ENCODE data around the gene S100A2.
"Not testable (repeated sequence)": the region's sequence is repeated elsewhere in the genome, so short reads cannot be mapped to it uniquely, and the experiment has no call there.

The S100A2 gene

DNA sequence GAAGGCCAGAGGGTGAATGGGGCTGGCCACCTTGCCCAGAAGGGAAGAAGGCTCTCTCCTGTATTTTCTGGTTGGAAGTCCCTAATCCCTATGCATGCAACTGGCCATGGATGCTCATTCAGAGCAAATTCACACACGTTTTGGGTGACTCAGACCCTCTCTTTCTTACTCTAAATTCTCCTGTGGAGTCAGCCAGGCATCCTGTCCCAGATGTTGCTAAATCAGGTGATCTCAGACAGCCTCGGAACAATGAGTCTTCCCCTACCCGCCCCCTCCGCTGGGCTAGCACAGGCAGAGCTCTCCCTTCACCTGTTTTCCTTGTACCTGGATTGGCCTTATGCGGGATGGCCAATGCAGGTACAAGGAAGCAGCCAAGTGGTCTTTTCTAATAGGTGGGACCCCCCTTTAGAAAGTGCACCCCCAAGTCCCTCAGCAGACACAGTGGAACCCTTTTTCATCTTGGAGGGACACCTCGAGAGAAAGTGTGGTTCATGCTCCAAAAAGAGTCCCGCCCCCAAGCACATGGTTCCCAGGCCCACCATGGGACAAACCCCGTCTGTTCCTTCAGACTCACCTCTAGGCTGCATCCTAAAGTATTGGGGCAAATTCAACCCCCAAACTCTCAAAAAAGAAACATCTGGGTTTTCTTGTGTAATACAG, 38.5 kb downstream of the S100A2 start:
- peak; percentile 11 for DNase-seq

DNA sequence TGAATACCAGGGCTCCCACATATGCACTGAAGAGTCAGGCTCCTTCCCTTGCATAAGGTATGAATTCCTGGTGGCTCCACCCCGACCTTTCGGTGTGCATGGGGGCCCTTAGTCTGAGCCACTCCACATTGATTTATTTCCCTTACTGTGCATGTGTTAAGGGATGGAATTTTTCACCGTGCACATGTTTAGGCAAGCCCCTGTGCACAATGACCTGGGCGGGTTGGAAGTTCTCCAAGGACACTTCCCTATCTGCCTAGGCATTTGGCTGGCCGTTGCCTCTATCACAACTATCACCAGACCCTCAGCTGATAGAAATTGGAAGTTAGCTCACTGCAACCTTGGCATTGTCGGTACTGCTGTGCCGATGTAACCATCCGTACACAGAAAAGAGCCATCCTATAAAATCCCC, 39.5 kb downstream of the S100A2 start:
- DNase-seq = no peak

- peak; percentile 17 for DNase-seq
Observed at GRCh38 chr1:153525088-153525728, 40.4 kb downstream of the S100A2 start.

- not testable (repeated sequence) for DNase-seq
Observed at GRCh38 chr1:153522353-153523048, 43.1 kb downstream of the S100A2 start.

DNA sequence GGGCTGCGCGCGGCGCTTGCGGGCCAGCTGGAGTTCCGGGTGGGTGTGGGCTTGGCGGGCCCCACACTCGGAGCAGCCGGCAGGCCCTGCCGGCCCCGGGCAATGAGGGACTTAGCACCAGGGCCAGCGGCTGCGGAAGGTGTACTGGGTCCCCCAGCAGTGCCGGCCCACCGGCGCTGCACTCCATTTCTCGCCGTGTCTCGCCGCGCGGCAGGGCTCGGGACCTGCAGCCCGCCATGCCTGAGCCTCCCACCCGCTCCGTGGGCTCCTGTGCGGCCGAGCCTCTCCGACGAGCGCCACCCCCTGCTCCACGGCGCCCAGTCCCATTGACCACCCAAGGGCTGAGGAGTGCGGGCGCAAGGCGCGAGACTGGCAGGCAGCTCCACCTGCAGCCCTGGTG, 43.8 kb downstream of the S100A2 start:
- not testable (repeated sequence) for DNase-seq

DNA sequence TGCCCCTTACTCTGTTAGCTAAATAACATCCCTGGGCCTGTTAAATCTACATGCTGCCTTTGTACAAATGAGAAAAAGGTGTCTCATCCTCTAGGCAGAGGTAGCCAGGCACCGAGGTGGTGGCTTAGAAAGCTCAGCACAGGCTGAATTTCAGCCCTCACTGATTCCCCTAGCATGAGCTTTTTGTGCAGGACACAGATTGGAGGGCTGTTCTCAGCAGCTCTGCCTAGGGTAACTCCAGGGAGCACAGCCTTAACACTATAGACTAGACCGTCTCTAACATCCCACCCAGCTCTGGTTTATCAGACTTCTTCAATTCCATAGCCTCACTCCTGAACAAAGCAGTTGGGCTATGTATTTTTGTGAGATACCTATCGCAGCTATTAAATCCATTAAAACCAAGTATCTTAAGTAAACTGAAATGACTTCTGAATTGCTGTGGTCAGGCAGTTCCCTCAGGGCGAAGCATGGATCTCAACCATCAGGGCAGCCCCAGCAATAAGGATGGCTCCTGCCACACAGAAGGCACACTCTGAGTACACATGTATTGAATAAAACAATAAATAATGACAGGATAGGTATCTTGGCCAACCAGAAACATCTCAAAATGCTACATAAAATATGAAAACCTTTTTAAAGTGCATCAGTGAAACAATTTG, 44.7 kb downstream of the S100A2 start:
- no peak for DNase-seq

DNA sequence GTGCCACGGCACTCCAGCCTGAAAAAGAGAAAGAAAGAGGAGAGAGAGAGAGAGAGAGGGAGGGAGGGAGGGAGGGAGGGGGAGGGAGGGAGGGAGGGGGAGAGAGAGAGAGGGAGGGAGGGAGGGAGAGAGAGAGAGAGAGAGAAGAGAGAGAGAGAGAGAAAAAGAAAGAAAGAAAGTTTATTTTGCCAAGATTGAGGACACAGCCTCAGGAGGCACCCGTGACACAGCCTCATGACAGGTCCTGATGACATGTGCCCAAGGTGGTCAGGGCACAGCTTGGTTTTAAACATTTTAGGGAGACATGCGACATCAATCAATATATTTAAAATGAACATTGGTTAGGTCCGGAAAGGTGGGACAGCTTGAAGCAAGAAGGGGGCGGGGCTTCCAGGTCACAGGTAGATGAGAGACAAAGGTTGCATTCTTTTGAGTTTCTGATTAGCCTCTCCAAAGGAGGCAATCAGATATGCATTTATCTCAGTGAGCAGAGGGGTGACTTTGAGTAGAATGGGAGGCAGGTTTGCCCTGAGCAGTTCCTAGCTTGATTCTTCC, 45.4 kb downstream of the S100A2 start:
- not testable (repeated sequence) for DNase-seq

- DNase-seq = no peak
Observed at GRCh38 chr1:153519242-153519641, 46.4 kb downstream of the S100A2 start.

DNA sequence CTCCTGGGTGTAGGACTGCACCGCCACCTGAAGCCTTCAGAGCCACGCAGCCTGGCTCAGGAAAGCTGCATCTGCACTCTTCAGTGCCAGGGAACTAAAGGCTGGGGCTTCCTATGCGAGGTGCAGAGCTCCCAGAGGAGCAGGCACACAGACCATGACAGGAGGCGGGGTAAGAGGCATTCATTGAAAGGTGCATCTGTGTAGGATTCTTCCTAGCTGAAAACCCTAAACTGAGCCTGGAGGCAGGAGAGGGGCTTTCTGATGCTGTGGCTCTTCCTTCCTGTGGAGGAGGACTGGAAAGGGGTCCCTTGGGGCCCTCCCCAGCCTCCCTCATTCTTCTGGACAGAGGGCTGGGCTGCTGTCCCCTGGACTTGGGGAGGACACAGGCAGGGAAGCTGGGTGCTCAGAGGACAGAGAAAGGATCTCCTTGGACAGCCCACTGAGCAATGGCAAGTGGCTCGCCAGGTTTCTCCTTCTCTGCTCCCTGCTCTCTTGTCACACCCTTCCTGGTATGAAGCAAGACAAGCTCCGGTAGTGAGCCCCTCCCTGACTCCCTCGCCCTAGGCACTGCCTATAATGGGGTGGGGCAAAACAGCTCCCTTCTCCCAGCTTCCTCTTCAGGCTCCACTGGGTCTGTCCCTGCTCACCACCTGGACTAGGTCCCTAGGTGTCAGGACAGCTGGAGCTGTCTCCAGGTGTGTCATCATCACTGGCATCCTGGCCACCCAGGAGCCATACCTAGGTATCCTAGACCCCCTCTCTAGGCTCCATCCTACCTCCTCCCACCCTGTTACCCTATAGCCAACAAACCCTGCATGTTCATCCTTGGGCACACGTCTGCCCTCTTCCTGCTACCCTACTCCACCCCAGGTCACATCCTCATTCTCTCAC, 49.9 kb downstream of the S100A2 start:
- DNase-seq = no peak

DNA sequence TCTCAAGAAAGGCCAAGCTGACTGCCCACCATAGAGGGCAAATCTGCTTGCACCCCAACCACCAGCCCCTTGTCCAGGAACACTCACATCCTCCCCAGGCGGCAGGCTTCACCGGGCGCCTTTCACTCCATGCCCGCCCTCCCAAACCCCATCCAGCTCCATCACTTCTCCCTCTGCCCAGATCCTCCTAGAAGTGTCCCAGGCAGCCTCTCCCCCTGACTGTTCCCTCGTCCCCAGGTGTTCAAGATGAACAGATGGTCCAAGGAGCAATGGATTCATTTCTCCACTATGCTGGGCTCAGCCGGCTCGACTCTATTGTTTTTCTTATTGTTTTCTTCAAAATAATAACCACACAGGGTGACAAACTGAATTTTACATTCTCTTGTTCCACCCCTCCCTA, 52.0 kb downstream of the S100A2 start:
- DNase-seq = no peak

DNA sequence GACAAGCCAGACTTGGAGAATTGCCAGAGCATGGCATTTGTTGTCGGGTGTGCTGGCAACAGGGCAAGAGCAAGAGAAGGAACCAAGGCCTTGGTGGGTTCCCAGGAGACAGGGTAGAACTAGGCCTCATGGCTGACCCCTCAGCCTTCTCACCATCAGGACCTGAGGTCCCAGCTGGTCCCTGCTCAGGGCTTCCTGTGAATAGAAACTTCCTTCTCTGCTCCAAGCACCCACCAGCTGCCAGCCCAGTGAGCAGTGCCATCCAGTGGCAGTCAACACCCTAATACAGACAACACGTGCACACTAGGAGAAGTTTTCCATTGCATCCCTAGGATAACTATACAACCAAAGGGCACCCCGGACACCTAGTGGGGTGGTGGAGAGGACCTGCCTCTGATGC, 52.6 kb downstream of the S100A2 start:
- no peak for DNase-seq
